Activated naive CD4-positive, alpha-beta T cell treated with anti-CD3 and anti-CD28 coated beads, Interleukin-2, amount 50 U/mL, for 24 hours (primary cell): ENCODE data around the gene SBF1.
"Not testable (repeated sequence)": the region's sequence is repeated elsewhere in the genome, so short reads cannot be mapped to it uniquely, and the experiment has no call there.

Experiments used
- H3K27ac Mint-ChIP-seq: one replicate; pipeline ENCODE4 v1.8.0; 2021; ENCODE audit warnings: mild to moderate bottlenecking, mixed read lengths
- H3K27me3 Mint-ChIP-seq: one replicate; pipeline ENCODE4 v1.8.0; 2021; ENCODE audit warnings: mixed read lengths
- H3K36me3 Mint-ChIP-seq: one replicate; pipeline ENCODE4 v1.8.0; 2021; ENCODE audit warnings: mixed read lengths
- H3K4me1 Mint-ChIP-seq: one replicate; pipeline ENCODE4 v1.8.0; 2021; ENCODE audit warnings: mixed read lengths
- H3K4me3 Mint-ChIP-seq: one replicate; pipeline ENCODE4 v1.8.0; 2021; ENCODE audit warnings: mild to moderate bottlenecking, mixed read lengths
- H3K9me3 Mint-ChIP-seq: one replicate; pipeline ENCODE4 v1.8.0; 2021; ENCODE audit warnings: mixed read lengths

Gene SBF1

DNA sequence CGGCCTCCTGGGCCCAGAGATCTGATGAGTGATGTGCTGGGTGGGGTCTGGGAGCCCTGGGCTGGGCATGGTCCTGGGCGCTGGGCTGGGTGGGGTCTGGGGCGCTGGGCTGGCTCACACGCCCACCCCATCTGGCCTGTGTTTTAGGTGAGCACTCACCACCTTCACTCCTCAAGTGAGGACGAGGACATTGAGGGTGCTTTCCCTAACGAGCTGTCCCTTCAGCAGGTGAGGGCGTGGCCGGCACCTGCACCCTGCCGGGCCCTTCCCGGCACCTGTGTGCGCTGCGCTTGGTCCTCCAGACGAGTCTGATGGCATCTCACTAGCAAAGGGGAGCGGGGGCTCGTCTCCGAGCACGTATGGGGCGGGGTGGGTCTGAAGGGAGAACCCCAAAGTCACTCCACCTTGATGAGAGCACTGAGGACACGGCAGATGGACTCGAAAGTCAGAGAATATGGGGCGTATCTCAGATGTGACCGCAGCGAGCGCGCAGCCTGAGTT lies 37.9 kb downstream of the SBF1 start:
- H3K27ac Mint-ChIP-seq, result no peak overlapping the region
- H3K9me3 Mint-ChIP-seq, result no peaks in the 10 kb centered on the region
- H3K4me3 Mint-ChIP-seq, result no peak overlapping the region
- H3K36me3 Mint-ChIP-seq, result no peaks in the 10 kb centered on the region
- no peaks in the 10 kb centered on the region for H3K27me3 Mint-ChIP-seq
- no peaks in the 10 kb centered on the region for H3K4me1 Mint-ChIP-seq

DNA sequence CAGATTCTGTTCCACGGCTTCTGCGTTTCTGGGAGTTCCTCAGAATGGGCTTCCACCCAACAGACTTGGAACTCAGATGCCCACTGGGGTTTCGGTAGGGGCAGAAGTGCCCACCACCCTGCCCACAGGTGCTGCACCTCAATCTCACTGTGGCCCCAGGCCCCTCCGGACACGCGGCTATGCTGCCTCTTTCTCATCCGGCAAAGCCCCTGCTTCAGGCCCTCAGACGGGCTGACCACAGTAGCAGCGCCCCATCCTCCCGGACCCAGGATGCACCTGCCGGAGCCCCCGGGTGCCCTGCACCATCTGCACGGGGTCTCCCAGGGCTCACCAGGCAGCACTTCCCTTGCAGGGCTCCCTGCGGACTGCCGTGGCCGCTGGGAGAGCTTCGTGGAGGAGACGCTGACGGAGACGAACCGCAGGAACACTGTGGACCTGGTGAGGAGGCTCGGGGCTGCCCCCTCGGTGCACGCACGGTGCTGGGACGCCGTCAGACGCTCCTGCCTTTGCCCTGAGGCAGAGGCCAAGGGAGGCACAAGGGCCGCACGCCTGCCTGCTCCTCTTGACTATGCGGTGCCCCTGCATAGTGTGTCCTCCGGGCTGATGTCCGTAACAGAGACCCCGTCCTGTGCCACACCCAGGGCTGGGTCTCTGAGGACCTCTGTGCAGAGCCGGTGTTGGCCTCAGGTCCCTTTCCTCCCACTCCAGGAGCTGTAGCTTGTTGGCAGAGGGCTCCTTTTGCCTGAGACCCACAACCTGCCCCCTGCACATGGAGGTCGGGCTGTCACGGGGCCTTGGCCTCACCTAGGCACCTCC lies 38.6 kb downstream of the SBF1 start:
- H3K27me3 Mint-ChIP-seq, result no peaks in the 10 kb centered on the region
- no peaks in the 10 kb centered on the region for H3K4me1 Mint-ChIP-seq
- no peak overlapping the region for H3K4me3 Mint-ChIP-seq
- no peaks in the 10 kb centered on the region for H3K9me3 Mint-ChIP-seq
- peaks cover 3% of the 10 kb centered on the region for H3K36me3 Mint-ChIP-seq
- H3K27ac Mint-ChIP-seq, result no peak overlapping the region

DNA sequence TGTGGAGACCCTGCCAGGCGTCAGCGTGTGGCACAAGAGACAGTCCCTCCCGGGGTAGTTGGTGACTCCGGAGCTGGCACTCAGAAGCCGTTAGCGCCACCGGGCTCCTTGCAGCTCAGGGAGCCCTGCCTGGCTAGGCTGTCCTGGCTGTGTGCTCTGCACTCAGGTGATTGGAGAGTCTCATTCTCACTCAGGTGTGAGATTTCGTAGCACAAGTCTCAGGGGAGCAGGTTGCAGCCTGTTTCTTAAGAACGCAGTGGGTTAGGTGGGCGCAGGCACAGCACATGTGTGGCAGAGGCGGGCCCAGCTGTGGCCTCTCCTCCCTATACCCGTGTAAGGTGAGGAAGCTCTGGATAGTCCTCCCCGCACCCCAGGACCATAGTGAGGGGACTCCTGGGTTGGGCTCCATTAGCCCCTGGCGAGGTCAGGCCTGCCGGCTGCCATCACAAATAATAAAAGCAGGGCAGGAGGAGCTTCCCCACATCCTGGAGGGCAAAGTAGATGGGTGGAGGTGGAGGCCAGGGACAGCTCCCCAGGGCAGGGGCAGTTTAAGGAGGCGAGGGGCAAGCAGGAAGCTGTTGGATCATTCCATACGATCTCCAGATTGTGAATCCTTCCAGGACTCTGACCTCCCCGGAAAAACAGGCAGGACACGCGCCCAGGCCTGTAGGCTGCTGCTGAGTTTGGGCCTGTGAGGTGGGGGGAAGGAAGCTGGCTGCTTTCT lies 39.4 kb downstream of the SBF1 start:
- H3K36me3 Mint-ChIP-seq, result peaks cover 3% of the 10 kb centered on the region
- peak overlapping the region; percentile 55 for H3K27ac Mint-ChIP-seq
- no peaks in the 10 kb centered on the region for H3K4me1 Mint-ChIP-seq
- H3K4me3 Mint-ChIP-seq, result no peak overlapping the region
- no peaks in the 10 kb centered on the region for H3K27me3 Mint-ChIP-seq
- no peaks in the 10 kb centered on the region for H3K9me3 Mint-ChIP-seq

DNA sequence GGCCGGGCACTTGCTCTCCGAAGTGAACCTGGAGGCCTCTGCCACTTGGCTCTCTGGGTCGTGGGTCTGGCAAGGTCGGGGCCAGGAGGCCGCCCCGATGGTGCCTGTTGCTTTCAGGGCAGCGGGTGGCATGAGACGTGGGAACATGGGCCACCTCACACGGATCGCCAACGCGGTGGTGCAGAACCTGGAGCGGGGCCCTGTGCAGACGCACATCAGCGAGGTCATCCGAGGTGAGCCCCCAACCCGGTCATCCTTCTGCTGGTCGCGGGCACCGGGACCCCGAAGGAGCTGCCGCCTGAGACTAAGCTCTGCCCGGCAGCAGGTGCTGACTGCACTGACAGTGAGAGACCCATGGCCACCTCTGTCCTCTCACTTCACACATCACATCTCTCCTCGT lies 40.0 kb downstream of the SBF1 start:
- H3K27me3 Mint-ChIP-seq, result no peaks in the 10 kb centered on the region
- H3K27ac Mint-ChIP-seq, result no peak overlapping the region
- H3K4me3 Mint-ChIP-seq, result no peak overlapping the region
- no peaks in the 10 kb centered on the region for H3K4me1 Mint-ChIP-seq
- H3K36me3 Mint-ChIP-seq, result peaks cover 3% of the 10 kb centered on the region
- no peaks in the 10 kb centered on the region for H3K9me3 Mint-ChIP-seq

DNA sequence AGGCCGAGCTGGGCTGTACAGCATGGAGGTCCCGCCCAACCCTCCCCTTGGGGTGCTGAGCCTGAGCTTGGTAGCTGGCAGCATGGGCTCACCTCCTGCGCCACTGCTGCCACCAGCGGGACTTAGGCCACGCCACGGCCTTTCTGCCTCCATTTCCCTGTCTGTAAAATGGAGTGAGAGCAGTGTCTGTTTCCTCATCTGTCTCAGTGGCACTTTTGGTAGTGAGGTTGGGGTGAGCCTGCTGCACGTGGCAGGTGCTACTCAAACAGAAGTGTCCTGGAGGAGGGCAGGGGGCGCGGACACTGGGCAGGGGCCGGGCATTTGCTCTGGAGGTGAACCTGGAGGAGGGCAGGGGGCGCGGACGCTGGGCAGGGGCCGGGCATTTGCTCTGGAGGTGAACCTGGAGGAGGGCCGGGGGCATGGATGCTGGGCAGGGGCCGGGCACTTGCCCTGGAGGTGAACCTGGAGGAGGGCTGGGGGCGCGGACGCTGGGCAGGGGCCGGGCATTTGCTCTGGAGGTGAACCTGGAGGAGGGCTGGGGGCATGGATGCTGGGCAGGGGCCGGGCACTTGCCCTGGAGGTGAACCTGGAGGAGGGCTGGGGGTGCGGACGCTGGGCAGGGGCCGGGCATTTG lies 41.8 kb downstream of the SBF1 start:
- H3K4me3 Mint-ChIP-seq, H3K4me1 Mint-ChIP-seq, H3K9me3 Mint-ChIP-seq, H3K27me3 Mint-ChIP-seq, H3K27ac Mint-ChIP-seq, H3K36me3 Mint-ChIP-seq: not testable (repeated sequence)

DNA sequence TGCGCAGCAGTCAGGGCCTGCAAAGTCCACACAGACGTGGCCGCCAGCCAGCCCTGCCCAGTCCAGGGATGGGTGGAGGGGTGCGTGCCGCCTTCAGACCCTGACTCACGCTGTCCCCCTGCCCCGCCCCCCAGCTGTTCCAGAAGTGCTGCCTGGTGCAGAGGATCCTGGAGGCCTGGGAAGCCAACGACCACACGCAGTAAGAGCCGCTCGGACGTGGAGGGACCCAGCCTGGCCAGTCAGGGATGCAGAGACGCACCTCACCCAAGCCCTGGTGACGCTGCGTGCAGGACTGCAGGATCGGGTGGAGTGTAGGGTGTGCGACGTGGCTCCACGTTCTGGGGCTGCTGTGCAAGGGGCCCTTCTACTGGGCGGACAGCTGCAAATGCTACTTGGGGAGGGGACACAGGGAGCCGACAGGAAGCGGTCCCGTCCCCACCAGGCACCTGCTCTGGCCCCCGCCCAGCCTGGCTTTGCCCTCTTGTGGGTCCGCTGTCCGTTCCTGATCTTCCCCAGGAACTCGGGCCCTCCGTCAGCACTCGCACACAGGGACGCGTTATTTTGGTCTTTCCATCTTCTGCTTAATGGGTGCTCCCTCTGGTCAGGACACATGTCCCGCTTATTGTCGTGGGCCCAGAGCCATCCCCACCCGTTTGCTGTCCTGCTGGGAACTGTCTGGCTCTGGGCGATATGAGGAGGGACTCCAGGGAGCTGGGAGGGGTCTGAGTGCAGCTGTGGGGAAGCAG lies 42.5 kb downstream of the SBF1 start:
- H3K4me1 Mint-ChIP-seq, result no peaks in the 10 kb centered on the region
- no peaks in the 10 kb centered on the region for H3K27me3 Mint-ChIP-seq
- H3K9me3 Mint-ChIP-seq, result no peaks in the 10 kb centered on the region
- peaks cover 8% of the 10 kb centered on the region for H3K36me3 Mint-ChIP-seq
- H3K27ac Mint-ChIP-seq, result no peak overlapping the region
- H3K4me3 Mint-ChIP-seq, result no peak overlapping the region

DNA sequence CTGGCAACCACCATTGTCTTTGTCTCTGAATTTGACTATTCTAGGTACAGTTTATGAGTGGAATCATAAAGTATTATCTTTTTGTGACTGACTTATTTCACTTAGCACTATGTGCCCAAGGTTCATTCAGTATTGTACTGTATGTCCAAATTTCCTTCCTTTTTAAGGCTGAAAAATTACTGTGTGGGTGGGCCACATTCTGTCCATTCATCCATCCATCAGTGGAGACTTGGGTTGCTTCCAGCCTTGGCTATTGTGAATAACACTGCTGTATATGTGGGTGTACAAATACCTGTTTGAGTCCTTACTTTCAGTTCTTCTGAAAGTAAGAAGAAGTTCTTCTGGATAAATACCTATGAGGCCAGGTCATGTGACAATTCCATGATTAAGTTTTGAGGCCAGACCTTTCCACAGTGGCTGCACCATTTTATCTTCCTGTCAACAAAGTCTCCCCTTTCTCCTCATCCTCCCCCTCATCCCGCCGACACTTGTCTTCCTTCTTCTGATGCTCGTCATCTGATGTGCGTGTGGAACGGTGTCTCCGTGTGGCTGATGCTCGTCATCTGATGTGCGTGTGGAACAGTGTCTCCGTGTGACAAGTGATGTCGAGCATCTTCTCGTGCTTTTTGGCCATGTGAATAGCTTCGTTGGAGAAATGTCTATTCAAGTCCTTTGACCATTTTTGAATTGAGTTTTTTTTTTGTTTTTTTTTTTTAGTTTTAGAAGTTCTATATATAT lies 49.5 kb downstream of the SBF1 start:
- H3K27ac Mint-ChIP-seq, result no peak overlapping the region
- H3K4me3 Mint-ChIP-seq, result no peak overlapping the region
- no peaks in the 10 kb centered on the region for H3K27me3 Mint-ChIP-seq
- peaks cover 5% of the 10 kb centered on the region for H3K4me1 Mint-ChIP-seq
- H3K9me3 Mint-ChIP-seq, result no peaks in the 10 kb centered on the region
- H3K36me3 Mint-ChIP-seq, result peaks cover 13% of the 10 kb centered on the region

DNA sequence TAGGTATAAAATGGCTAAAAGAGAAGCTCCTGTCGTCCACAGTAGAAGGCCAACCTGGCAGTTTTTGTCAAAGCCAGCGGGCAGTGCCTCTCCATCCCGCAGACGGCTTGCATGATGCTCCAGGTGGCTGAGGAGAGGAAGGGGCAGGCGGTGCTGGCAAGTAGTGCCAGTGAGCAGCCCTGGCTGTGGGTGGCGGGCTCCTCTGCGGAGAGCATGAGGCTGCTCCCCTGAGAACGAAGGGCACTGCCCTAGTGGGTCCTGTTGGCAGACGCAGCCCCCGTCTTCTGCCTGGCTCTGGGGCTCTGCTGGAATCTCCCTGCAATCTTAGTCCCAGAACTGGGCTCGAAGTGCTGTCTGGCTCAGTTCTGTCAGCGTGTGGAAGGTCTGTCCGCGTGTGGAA lies 50.9 kb downstream of the SBF1 start:
- Mint-ChIP-seq H3K27me3 (no peaks in the 10 kb centered on the region), H3K36me3 (peaks cover 13% of the 10 kb centered on the region), H3K27ac (no peak overlapping the region), H3K4me3 (no peak overlapping the region), H3K4me1 (peaks cover 5% of the 10 kb centered on the region), H3K9me3 (no peaks in the 10 kb centered on the region)

DNA sequence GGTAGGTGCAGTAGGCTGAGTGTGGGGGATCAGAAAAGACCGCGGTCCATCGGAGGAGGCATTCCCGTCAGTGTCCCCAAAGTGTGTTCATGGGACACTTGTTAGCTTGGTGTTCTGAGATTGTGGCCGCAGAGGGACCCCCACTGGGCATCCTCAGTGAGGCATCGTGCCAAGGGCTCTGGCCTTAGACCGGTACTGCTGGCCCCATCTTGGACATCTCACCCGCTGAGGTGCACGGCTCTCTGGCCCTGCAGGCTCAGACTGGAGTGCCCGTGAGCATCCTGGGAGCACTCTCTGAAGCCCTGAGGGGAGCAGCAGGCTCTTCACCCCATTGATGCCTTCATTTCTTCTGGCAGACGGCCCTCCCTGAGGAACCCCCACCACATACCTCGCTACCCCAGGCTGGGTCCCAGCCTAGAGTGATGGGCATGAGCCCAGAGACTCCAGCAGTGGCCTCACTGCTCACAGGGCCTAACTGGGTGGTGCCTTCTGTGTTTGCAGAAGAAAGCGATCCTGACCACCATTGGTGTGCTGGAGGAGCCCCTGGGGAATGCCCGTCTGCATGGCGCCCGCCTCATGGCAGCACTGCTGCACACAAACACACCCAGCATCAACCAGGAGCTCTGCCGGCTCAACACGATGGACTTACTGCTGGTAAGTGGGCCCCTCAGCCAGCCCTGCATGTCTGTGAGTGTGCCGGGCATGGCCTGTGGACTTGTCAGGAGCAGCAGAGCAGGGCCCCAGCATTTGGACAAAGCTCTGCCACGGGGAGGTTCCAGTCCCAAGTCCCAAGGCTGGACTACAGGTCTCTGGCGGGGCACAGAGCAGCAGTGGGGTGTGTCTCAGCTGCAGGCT lies 51.6 kb downstream of the SBF1 start:
- Mint-ChIP-seq H3K27me3 (no peaks in the 10 kb centered on the region), H3K27ac (no peak overlapping the region), H3K4me3 (no peak overlapping the region), H3K36me3 (peaks cover 13% of the 10 kb centered on the region), H3K4me1 (peaks cover 5% of the 10 kb centered on the region), H3K9me3 (no peaks in the 10 kb centered on the region)

DNA sequence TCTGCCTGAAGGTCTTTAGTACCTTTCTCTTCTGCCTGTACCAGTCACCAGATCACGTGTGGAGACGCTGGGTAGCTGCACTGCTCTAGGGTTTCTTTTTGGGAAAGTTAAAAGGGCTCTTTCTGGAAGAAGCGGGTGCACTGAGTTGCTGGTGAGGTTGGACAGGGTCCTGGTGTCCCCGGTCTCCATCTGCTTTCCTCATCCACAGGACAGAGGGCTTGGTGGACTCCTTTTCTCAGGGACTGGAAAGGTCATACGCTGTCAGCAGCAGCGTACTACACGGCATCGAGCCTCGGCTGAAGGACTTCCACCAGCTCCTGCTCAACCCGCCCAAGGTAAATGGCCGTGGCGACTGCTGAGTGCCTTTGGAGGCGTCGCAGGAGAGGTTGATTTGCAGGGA lies 52.8 kb downstream of the SBF1 start:
- no peaks in the 10 kb centered on the region for H3K27me3 Mint-ChIP-seq
- H3K4me3 Mint-ChIP-seq, result no peak overlapping the region
- H3K36me3 Mint-ChIP-seq, result peaks cover 11% of the 10 kb centered on the region
- H3K9me3 Mint-ChIP-seq, result no peaks in the 10 kb centered on the region
- H3K4me1 Mint-ChIP-seq, result peaks cover 5% of the 10 kb centered on the region
- H3K27ac Mint-ChIP-seq, result no peak overlapping the region

DNA sequence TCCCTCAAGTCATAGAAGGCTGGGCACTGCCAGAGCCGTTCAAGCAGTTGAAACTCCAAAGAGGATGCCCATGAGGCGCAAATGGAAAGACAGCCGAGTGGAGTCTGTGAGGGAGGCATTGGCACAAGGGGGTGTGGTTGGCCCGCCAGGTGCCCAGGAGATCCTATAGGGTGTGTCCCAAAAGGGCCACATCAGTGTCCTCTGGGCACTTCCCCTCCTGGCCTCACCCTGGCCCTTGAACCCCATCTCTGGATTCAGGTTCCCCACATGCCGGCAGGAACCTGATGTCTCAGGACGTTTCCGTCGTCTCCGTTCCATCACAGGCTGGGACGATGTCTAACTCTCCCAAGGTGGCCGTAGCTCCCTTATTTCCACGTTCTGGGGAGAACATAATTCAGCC lies 54.3 kb downstream of the SBF1 start:
- Mint-ChIP-seq H3K27ac (peak overlapping the region; percentile 46), H3K27me3 (no peaks in the 10 kb centered on the region), H3K9me3 (no peaks in the 10 kb centered on the region), H3K4me1 (peaks cover 5% of the 10 kb centered on the region), H3K36me3 (peaks cover 12% of the 10 kb centered on the region), H3K4me3 (no peak overlapping the region)

DNA sequence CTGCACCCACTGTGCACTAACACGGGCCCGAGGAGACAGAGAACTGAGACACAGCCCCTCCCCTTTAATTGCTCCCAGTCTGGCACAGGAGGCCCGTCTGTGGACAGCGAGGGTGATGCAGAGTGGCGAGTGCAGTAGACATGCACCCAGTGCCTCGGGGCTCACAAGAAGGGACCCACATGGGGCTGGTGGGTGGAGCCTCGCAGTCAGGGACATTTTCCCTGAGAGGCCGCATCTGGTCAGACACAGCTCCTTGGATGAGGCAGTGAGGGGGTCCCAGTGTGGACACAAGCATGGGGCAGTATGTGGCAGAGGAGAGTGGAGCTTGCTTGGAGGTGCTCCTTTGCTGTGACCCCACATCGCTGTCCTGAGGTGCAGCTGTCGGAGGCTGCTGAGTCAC lies 54.8 kb downstream of the SBF1 start:
- Mint-ChIP-seq H3K4me1 (peaks cover 3% of the 10 kb centered on the region), H3K27ac (no peak overlapping the region), H3K4me3 (no peak overlapping the region), H3K9me3 (no peaks in the 10 kb centered on the region), H3K27me3 (no peaks in the 10 kb centered on the region), H3K36me3 (peaks cover 12% of the 10 kb centered on the region)

DNA sequence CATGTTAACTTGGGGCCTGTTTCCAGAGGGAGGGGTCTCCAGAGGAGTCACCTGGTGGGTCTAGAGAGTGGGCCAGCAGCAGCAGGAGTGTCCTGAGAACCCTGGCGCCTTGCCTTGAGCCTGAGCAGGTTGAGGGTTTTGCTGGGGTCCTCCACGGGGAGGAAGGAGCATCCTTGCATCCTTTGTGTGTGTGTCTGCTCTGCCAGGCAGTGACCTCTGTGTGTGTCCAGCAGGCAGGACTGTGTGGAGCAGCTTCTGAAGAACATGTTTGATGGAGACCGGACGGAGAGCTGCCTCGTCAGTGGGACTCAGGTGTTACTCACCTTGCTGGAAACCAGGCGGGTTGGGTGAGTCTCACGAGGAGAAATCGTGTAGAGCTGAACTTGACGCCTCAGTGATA lies 55.7 kb downstream of the SBF1 start:
- no peak overlapping the region for H3K27ac Mint-ChIP-seq
- no peaks in the 10 kb centered on the region for H3K27me3 Mint-ChIP-seq
- peaks cover 9% of the 10 kb centered on the region for H3K36me3 Mint-ChIP-seq
- H3K4me3 Mint-ChIP-seq, result no peak overlapping the region
- no peaks in the 10 kb centered on the region for H3K9me3 Mint-ChIP-seq
- no peaks in the 10 kb centered on the region for H3K4me1 Mint-ChIP-seq

DNA sequence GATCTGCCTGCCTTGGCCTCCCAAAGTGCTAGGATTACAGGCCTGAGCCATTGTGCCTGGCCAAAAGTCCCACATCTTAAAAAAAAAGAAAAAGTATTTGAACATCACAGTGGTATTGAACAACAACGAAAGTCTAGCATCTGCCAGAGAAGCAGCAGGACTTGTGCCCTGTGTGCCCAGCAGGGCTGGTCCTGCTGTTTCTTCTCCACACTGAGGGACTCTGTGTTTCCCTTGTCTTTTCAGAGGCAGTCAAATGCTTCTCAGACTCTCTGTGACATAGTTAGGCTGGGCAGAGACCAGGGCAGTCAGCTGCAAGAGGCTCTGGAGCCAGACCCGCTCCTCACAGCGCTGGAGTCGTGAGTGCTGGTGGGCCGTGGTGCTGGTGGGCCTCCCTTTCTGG lies 56.2 kb downstream of the SBF1 start:
- no peaks in the 10 kb centered on the region for H3K9me3 Mint-ChIP-seq
- no peak overlapping the region for H3K27ac Mint-ChIP-seq
- no peak overlapping the region for H3K4me3 Mint-ChIP-seq
- no peaks in the 10 kb centered on the region for H3K4me1 Mint-ChIP-seq
- H3K27me3 Mint-ChIP-seq, result no peaks in the 10 kb centered on the region
- H3K36me3 Mint-ChIP-seq, result peaks cover 10% of the 10 kb centered on the region
